Activated naive CD4-positive, alpha-beta T cell treated with anti-CD3 and anti-CD28 coated beads, Interleukin-2, amount 50 U/mL, for 72 hours (primary cell): ENCODE results near the gene GALNT10. TPM values are rescaled to one million over a fixed set of nuclear protein-coding genes. Genes with fewer than 3 reads are reported as not detected.

Experiments
- ATAC-seq, 2 donors: fragments of 150-1000 bp; cut with Tn5 transposase; 2 replicates each; pipeline ENCODE4 v1.10.0; 2021; ENCODE audit warnings: mild to moderate bottlenecking in 2 of 2, moderate library complexity in 2 of 2
- DNase-seq, 2 donors: peaks; one replicate each; pipeline ENCODE4 v3.0.0; 2021 to 2022; ENCODE audit warnings: low spot score in 2 of 2
- H3K27ac Mint-ChIP-seq, 2 donors: one replicate each; pipeline ENCODE4 v1.8.0; 2022; ENCODE audit warnings: mild to moderate bottlenecking in 2 of 2, mixed read lengths in 2 of 2
- H3K36me3 Mint-ChIP-seq, 2 donors: one replicate each; pipeline ENCODE4 v1.8.0; 2022; ENCODE audit warnings: mixed read lengths in 2 of 2
- H3K9me3 Mint-ChIP-seq, 2 donors: one replicate each; pipeline ENCODE4 v1.8.0; 2022; ENCODE audit warnings: mixed read lengths in 2 of 2
- total RNA-seq, 2 donors: library from RNA; stranded (reverse); gene quantifications; one replicate each; pipeline ENCODE4 v1.2.3, GENCODE V29; 2022

Gene GALNT10
- total RNA-seq, 2 donors from 2014 or later: 22.9 to 66.2 TPM

GRCh38 chr5:154308443-154309370, 118.2 kb downstream of the GALNT10 start:
- DNase-seq (no peak), ATAC-seq (peak in 1 of 2 donors; percentile 2)

GRCh38 chr5:154309371-154309745, 118.8 kb downstream of the GALNT10 start:
- ATAC-seq (peak in 1 of 2 donors; percentile 31), DNase-seq (no peak)
- H3K36me3 Mint-ChIP-seq: peaks cover 6 to 65% of the 10 kb centered on the region in 2 donors
- peak overlapping the region; percentile 26 to 44 for H3K27ac Mint-ChIP-seq
- peaks cover 3 to 11% of the 10 kb centered on the region in 2 donors for H3K9me3 Mint-ChIP-seq

More at GRCh38 chr5:154308443-154309370, 118.2 kb downstream of the GALNT10 start:
- H3K36me3 Mint-ChIP-seq: peaks cover 12 to 72% of the 10 kb centered on the region in 2 donors
- peak overlapping the region; percentile 26 to 44 for H3K27ac Mint-ChIP-seq
- H3K9me3 Mint-ChIP-seq: peaks cover 8 to 17% of the 10 kb centered on the region in 2 donors

- ATAC-seq: peak; percentile 72 to 73
- Mint-ChIP-seq H3K9me3 (peaks cover 0 to 6% of the 10 kb centered on the region in 2 donors), H3K27ac (peak overlapping the region; percentile 26 to 44), H3K36me3 (peaks cover 1 to 61% of the 10 kb centered on the region in 2 donors)
- peak in 1 of 2 donors; percentile 12 for DNase-seq
Observed at GRCh38 chr5:154309805-154310204, 119.3 kb downstream of the GALNT10 start.

GRCh38 chr5:154311362-154311761, 120.8 kb downstream of the GALNT10 start:
- Mint-ChIP-seq H3K9me3 (no peaks in the 10 kb centered on the region), H3K36me3 (peaks cover 0 to 45% of the 10 kb centered on the region in 2 donors), H3K27ac (no peak overlapping the region)
- peak in 1 of 2 donors; percentile 17 for DNase-seq
- ATAC-seq: peak; percentile 78 to 92

GRCh38 chr5:154312000-154312399, 121.5 kb downstream of the GALNT10 start:
- DNase-seq (no peak), ATAC-seq (no peak)
- no peaks in the 10 kb centered on the region for H3K9me3 Mint-ChIP-seq
- no peak overlapping the region for H3K27ac Mint-ChIP-seq
- peaks cover 0 to 39% of the 10 kb centered on the region in 2 donors for H3K36me3 Mint-ChIP-seq

GRCh38 chr5:154312576-154312975, 122.0 kb downstream of the GALNT10 start:
- DNase-seq (no peak), ATAC-seq (no peak)
- peaks cover 0 to 38% of the 10 kb centered on the region in 2 donors for H3K36me3 Mint-ChIP-seq
- H3K27ac Mint-ChIP-seq: no peak overlapping the region
- no peaks in the 10 kb centered on the region for H3K9me3 Mint-ChIP-seq

- Mint-ChIP-seq H3K27ac (no peak overlapping the region), H3K9me3 (no peaks in the 10 kb centered on the region), H3K36me3 (peaks cover 0 to 38% of the 10 kb centered on the region in 2 donors)
- DNase-seq (no peak), ATAC-seq (no peak)
Observed at GRCh38 chr5:154313360-154314017, 123.0 kb downstream of the GALNT10 start.

- H3K27ac Mint-ChIP-seq: no peak overlapping the region
- H3K9me3 Mint-ChIP-seq: no peaks in the 10 kb centered on the region
- DNase-seq (no peak), ATAC-seq (no peak)
- peaks cover 0 to 22% of the 10 kb centered on the region in 2 donors for H3K36me3 Mint-ChIP-seq
Observed at GRCh38 chr5:154315196-154315595, 124.7 kb downstream of the GALNT10 start.

- ATAC-seq (no peak), DNase-seq (no peak)
- Mint-ChIP-seq H3K9me3 (no peaks in the 10 kb centered on the region), H3K27ac (no peak overlapping the region), H3K36me3 (peaks cover 0 to 16% of the 10 kb centered on the region in 2 donors)
Observed at GRCh38 chr5:154315756-154316155, 125.2 kb downstream of the GALNT10 start.

GRCh38 chr5:154316223-154316935, 125.8 kb downstream of the GALNT10 start:
- Mint-ChIP-seq H3K27ac (no peak overlapping the region), H3K9me3 (no peaks in the 10 kb centered on the region), H3K36me3 (peaks cover 0 to 10% of the 10 kb centered on the region in 2 donors)
- ATAC-seq (peak in 1 of 2 donors; percentile 46), DNase-seq (no peak)

- DNase-seq: no peak
- no peaks in the 10 kb centered on the region for H3K9me3 Mint-ChIP-seq
- peaks cover 0 to 5% of the 10 kb centered on the region in 2 donors for H3K36me3 Mint-ChIP-seq
- ATAC-seq: no peak
- H3K27ac Mint-ChIP-seq: no peak overlapping the region
Observed at GRCh38 chr5:154317916-154318315, 127.4 kb downstream of the GALNT10 start.

GRCh38 chr5:154318691-154319090, 128.2 kb downstream of the GALNT10 start:
- no peaks in the 10 kb centered on the region for H3K9me3 Mint-ChIP-seq
- DNase-seq (no peak), ATAC-seq (no peak)
- no peak overlapping the region for H3K27ac Mint-ChIP-seq
- peaks cover 0 to 10% of the 10 kb centered on the region in 2 donors for H3K36me3 Mint-ChIP-seq

GRCh38 chr5:154319736-154320135, 129.2 kb downstream of the GALNT10 start:
- H3K36me3 Mint-ChIP-seq: peaks cover 0 to 20% of the 10 kb centered on the region in 2 donors
- H3K9me3 Mint-ChIP-seq: no peaks in the 10 kb centered on the region
- DNase-seq: no peak
- H3K27ac Mint-ChIP-seq: no peak overlapping the region
- no peak for ATAC-seq

GRCh38 chr5:154320224-154321089, 129.9 kb downstream of the GALNT10 start:
- DNase-seq: no peak
- Mint-ChIP-seq H3K36me3 (peaks cover 0 to 20% of the 10 kb centered on the region in 2 donors), H3K27ac (no peak overlapping the region), H3K9me3 (no peaks in the 10 kb centered on the region)
- ATAC-seq: no peak

GRCh38 chr5:154321546-154321945, 131.0 kb downstream of the GALNT10 start:
- Mint-ChIP-seq H3K27ac (no peak overlapping the region), H3K36me3 (peaks cover 0 to 20% of the 10 kb centered on the region in 2 donors), H3K9me3 (no peaks in the 10 kb centered on the region)
- DNase-seq: no peak
- ATAC-seq: no peak

GRCh38 chr5:154324033-154324432, 133.5 kb downstream of the GALNT10 start:
- ATAC-seq (no peak), DNase-seq (no peak)
- no peaks in the 10 kb centered on the region for H3K9me3 Mint-ChIP-seq
- no peak overlapping the region for H3K27ac Mint-ChIP-seq
- H3K36me3 Mint-ChIP-seq: peaks cover 0 to 20% of the 10 kb centered on the region in 2 donors
